Ishikawa (cell line): Measurements from ENCODE around the gene TPM1.

ENCODE experiments used
- CEBPB ChIP-seq: IDR thresholded peaks from 2 replicates; pipeline ENCODE4 v1.6.1; 2012
- CREB1 ChIP-seq: IDR thresholded peaks from 2 replicates; pipeline ENCODE4 v1.6.1; 2012; ENCODE audit warnings: low read depth
- EP300 ChIP-seq: IDR thresholded peaks from 2 replicates; pipeline ENCODE4 v1.6.1; 2012; ENCODE audit warnings: borderline replicate concordance
- FOXM1 ChIP-seq: IDR thresholded peaks from 2 replicates; pipeline ENCODE4 v1.6.1; 2012; ENCODE audit warnings: low read depth, borderline replicate concordance
- NFIC ChIP-seq: IDR thresholded peaks from 2 replicates; pipeline ENCODE4 v1.6.1; 2012
- RAD21 ChIP-seq: IDR thresholded peaks from 2 replicates; pipeline ENCODE4 v1.6.1; 2012; ENCODE audit warnings: low read depth
- TAF1 ChIP-seq: IDR thresholded peaks from 2 replicates; pipeline ENCODE4 v1.6.1; 2012; ENCODE audit warnings: low read depth, mild to moderate bottlenecking
- TCF12 ChIP-seq: IDR thresholded peaks from 2 replicates; pipeline ENCODE4 v1.6.1; 2012; ENCODE audit warnings: low read depth
- TEAD4 ChIP-seq: IDR thresholded peaks from 2 replicates; pipeline ENCODE4 v1.6.1; 2012
- YY1 ChIP-seq: IDR thresholded peaks from 2 replicates; pipeline ENCODE4 v1.6.1; 2012; ENCODE audit warnings: low read depth
- ZBTB7A ChIP-seq: IDR thresholded peaks from 2 replicates; pipeline ENCODE4 v1.6.1; 2012; ENCODE audit warnings: low read depth
- TF ChIP-seq, protein P1 (sequence below): IDR thresholded peaks from 2 replicates; pipeline ENCODE4 v1.6.1; 2012
- TF ChIP-seq, protein P2 (sequence below): IDR thresholded peaks from 2 replicates; pipeline ENCODE4 v1.6.1; 2012
- TF ChIP-seq, protein P3 (sequence below): IDR thresholded peaks from 2 replicates; pipeline ENCODE4 v1.6.1; 2012; ENCODE audit warnings: low read depth, mild to moderate bottlenecking

DNA sequence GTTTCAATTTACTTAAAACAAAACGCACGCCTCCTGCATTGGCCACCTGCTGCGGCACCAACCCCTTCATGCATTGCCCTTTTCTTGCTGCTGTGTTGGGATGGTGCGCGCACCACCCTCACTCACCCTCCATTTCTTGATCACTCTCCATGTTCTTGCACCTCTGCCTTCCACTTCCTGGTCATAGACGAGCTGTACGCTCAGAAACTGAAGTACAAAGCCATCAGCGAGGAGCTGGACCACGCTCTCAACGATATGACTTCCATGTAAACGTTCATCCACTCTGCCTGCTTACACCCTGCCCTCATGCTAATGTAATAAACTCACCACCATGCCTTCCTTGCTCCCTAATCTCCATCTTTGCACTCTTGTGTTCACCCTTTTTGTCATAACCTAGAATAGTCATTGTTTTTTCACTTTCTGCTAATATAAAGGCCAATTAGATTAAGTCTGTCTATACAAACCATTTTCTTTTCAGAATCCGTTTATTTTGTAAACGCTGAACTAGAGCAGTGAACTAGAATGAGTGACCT is 21.4 kb downstream of the TPM1 start:
- TF ChIP-seq RAD21 (no peak), EP300 (no peak), TCF12 (no peak), ZBTB7A (no peak), TAF1 (no peak), CEBPB (no peak), TEAD4 (no peak), NFIC (no peak), YY1 (no peak), CREB1 (no peak), FOXM1 (no peak)
- TF ChIP-seq, protein P1, sequence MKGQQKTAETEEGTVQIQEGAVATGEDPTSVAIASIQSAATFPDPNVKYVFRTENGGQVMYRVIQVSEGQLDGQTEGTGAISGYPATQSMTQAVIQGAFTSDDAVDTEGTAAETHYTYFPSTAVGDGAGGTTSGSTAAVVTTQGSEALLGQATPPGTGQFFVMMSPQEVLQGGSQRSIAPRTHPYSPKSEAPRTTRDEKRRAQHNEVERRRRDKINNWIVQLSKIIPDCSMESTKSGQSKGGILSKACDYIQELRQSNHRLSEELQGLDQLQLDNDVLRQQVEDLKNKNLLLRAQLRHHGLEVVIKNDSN: no peak
- TF ChIP-seq, protein P2, sequence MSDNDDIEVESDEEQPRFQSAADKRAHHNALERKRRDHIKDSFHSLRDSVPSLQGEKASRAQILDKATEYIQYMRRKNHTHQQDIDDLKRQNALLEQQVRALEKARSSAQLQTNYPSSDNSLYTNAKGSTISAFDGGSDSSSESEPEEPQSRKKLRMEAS: no peak
- TF ChIP-seq, protein P3, sequence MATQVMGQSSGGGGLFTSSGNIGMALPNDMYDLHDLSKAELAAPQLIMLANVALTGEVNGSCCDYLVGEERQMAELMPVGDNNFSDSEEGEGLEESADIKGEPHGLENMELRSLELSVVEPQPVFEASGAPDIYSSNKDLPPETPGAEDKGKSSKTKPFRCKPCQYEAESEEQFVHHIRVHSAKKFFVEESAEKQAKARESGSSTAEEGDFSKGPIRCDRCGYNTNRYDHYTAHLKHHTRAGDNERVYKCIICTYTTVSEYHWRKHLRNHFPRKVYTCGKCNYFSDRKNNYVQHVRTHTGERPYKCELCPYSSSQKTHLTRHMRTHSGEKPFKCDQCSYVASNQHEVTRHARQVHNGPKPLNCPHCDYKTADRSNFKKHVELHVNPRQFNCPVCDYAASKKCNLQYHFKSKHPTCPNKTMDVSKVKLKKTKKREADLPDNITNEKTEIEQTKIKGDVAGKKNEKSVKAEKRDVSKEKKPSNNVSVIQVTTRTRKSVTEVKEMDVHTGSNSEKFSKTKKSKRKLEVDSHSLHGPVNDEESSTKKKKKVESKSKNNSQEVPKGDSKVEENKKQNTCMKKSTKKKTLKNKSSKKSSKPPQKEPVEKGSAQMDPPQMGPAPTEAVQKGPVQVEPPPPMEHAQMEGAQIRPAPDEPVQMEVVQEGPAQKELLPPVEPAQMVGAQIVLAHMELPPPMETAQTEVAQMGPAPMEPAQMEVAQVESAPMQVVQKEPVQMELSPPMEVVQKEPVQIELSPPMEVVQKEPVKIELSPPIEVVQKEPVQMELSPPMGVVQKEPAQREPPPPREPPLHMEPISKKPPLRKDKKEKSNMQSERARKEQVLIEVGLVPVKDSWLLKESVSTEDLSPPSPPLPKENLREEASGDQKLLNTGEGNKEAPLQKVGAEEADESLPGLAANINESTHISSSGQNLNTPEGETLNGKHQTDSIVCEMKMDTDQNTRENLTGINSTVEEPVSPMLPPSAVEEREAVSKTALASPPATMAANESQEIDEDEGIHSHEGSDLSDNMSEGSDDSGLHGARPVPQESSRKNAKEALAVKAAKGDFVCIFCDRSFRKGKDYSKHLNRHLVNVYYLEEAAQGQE: no peak
